ENCODE measurements around the gene RBMS3. TPM values are rescaled to one million over a fixed set of nuclear protein-coding genes. Genes with fewer than 3 reads are reported as not detected.

RBMS3 gene
- total and polyA plus RNA-seq, 2 experiments from 2014 or later, result 3.2 to 7.4 TPM

GRCh38 chr3:29532473-29532872, 251.6 kb downstream of the RBMS3 start (continued):
- no peak for TF ChIP-seq EZH2 (IDR thresholded peaks at IDR 0.05; ENCODE audit: low read depth, unreplicated experiment)
- TF ChIP-seq EZH2phosphoT487 (IDR thresholded peaks at IDR 0.05; ENCODE audit: unreplicated experiment), result no peak
- no peak for TF ChIP-seq ZNF114 (CRISPR knock-in tag; IDR thresholded peaks at IDR 0.05)
- TF ChIP-seq JUNB (IDR thresholded peaks at IDR 0.05; ENCODE audit: unreplicated experiment), result no peak
- no peak for TF ChIP-seq NANOG (IDR thresholded peaks at IDR 0.05; ENCODE audit: borderline replicate concordance)
- no peak for TF ChIP-seq ZNF331 (CRISPR knock-in tag; IDR thresholded peaks at IDR 0.05; ENCODE audit: low read depth)
- TF ChIP-seq, protein P1, sequence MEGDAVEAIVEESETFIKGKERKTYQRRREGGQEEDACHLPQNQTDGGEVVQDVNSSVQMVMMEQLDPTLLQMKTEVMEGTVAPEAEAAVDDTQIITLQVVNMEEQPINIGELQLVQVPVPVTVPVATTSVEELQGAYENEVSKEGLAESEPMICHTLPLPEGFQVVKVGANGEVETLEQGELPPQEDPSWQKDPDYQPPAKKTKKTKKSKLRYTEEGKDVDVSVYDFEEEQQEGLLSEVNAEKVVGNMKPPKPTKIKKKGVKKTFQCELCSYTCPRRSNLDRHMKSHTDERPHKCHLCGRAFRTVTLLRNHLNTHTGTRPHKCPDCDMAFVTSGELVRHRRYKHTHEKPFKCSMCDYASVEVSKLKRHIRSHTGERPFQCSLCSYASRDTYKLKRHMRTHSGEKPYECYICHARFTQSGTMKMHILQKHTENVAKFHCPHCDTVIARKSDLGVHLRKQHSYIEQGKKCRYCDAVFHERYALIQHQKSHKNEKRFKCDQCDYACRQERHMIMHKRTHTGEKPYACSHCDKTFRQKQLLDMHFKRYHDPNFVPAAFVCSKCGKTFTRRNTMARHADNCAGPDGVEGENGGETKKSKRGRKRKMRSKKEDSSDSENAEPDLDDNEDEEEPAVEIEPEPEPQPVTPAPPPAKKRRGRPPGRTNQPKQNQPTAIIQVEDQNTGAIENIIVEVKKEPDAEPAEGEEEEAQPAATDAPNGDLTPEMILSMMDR (conservative IDR thresholded peaks at IDR 0.05; ENCODE audit: low read depth in 2 of 2), result no peak
- TF ChIP-seq, protein P2, sequence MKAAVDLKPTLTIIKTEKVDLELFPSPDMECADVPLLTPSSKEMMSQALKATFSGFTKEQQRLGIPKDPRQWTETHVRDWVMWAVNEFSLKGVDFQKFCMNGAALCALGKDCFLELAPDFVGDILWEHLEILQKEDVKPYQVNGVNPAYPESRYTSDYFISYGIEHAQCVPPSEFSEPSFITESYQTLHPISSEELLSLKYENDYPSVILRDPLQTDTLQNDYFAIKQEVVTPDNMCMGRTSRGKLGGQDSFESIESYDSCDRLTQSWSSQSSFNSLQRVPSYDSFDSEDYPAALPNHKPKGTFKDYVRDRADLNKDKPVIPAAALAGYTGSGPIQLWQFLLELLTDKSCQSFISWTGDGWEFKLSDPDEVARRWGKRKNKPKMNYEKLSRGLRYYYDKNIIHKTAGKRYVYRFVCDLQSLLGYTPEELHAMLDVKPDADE (IDR thresholded peaks at IDR 0.05), result no peak

GRCh38 chr3:29534006-29534405, 253.1 kb downstream of the RBMS3 start:
- H3K4me3 ChIP-seq, result no peak overlapping the region
- H3K4me2 ChIP-seq, result no peak overlapping the region

More at GRCh38 chr3:29534006-29534405, 253.1 kb downstream of the RBMS3 start:
- H3K27me3 ChIP-seq (ENCODE audit: insufficient read depth), result no peaks in the 10 kb centered on the region
- H3K27me3 Mint-ChIP-seq (ENCODE audit: insufficient read depth, low read depth, poor library complexity), result no peaks in the 10 kb centered on the region
- H3F3A ChIP-seq (replicated peaks; ENCODE audit: low read depth), result no peaks in the 10 kb centered on the region
- H3K4me1 ChIP-seq (ENCODE audit: insufficient read depth), result no peaks in the 10 kb centered on the region
- no peaks in the 10 kb centered on the region for H3K36me3 Mint-ChIP-seq (ENCODE audit: low read depth)
- no peaks in the 10 kb centered on the region for H3K79me2 ChIP-seq (replicated peaks; ENCODE audit: insufficient read depth)
- H3K36me3 ChIP-seq (ENCODE audit: insufficient read depth), result no peaks in the 10 kb centered on the region
- H4K20me1 ChIP-seq (replicated peaks; ENCODE audit: insufficient read depth), result no peaks in the 10 kb centered on the region
- H3K27ac Mint-ChIP-seq, result no peak overlapping the region
- TF ChIP-seq ZNF114 (CRISPR knock-in tag; IDR thresholded peaks at IDR 0.05) (no peak), ZNF331 (CRISPR knock-in tag; IDR thresholded peaks at IDR 0.05; ENCODE audit: low read depth) (no peak), EZH2 (IDR thresholded peaks at IDR 0.05; ENCODE audit: low read depth, unreplicated experiment) (no peak), JUNB (IDR thresholded peaks at IDR 0.05; ENCODE audit: unreplicated experiment) (no peak)
- TF ChIP-seq, protein P3, sequence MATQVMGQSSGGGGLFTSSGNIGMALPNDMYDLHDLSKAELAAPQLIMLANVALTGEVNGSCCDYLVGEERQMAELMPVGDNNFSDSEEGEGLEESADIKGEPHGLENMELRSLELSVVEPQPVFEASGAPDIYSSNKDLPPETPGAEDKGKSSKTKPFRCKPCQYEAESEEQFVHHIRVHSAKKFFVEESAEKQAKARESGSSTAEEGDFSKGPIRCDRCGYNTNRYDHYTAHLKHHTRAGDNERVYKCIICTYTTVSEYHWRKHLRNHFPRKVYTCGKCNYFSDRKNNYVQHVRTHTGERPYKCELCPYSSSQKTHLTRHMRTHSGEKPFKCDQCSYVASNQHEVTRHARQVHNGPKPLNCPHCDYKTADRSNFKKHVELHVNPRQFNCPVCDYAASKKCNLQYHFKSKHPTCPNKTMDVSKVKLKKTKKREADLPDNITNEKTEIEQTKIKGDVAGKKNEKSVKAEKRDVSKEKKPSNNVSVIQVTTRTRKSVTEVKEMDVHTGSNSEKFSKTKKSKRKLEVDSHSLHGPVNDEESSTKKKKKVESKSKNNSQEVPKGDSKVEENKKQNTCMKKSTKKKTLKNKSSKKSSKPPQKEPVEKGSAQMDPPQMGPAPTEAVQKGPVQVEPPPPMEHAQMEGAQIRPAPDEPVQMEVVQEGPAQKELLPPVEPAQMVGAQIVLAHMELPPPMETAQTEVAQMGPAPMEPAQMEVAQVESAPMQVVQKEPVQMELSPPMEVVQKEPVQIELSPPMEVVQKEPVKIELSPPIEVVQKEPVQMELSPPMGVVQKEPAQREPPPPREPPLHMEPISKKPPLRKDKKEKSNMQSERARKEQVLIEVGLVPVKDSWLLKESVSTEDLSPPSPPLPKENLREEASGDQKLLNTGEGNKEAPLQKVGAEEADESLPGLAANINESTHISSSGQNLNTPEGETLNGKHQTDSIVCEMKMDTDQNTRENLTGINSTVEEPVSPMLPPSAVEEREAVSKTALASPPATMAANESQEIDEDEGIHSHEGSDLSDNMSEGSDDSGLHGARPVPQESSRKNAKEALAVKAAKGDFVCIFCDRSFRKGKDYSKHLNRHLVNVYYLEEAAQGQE (IDR thresholded peaks at IDR 0.05; ENCODE audit: unreplicated experiment), result no peak
- TF ChIP-seq, protein P2 (IDR thresholded peaks at IDR 0.05), result no peak
- ATAC-seq (no peak), DNase-seq (ENCODE audit: low spot score) (no peak)
- peaks cover 5% of the 10 kb centered on the region; the same call in 2 of the 3 replicates for H3K4me1 Mint-ChIP-seq
- no peak overlapping the region for H3K27ac ChIP-seq (ENCODE audit: low read depth)
- H3K4me3 Mint-ChIP-seq, result no peak overlapping the region
- no peaks in the 10 kb centered on the region for H3K9me2 ChIP-seq (ENCODE audit: insufficient read depth)
- H3K9me3 Mint-ChIP-seq, result no peaks in the 10 kb centered on the region
- H2AFZ ChIP-seq, result no peak overlapping the region
